Measurements from ENCODE around the gene IFNGR2.
A peak's percentile ranks its signal among the peaks of the same experiment; 100 is the strongest.
"Not testable (repeated sequence)": the region's sequence is repeated elsewhere in the genome, so short reads cannot be mapped to it uniquely, and the experiment has no call there.

The IFNGR2 gene

DNA sequence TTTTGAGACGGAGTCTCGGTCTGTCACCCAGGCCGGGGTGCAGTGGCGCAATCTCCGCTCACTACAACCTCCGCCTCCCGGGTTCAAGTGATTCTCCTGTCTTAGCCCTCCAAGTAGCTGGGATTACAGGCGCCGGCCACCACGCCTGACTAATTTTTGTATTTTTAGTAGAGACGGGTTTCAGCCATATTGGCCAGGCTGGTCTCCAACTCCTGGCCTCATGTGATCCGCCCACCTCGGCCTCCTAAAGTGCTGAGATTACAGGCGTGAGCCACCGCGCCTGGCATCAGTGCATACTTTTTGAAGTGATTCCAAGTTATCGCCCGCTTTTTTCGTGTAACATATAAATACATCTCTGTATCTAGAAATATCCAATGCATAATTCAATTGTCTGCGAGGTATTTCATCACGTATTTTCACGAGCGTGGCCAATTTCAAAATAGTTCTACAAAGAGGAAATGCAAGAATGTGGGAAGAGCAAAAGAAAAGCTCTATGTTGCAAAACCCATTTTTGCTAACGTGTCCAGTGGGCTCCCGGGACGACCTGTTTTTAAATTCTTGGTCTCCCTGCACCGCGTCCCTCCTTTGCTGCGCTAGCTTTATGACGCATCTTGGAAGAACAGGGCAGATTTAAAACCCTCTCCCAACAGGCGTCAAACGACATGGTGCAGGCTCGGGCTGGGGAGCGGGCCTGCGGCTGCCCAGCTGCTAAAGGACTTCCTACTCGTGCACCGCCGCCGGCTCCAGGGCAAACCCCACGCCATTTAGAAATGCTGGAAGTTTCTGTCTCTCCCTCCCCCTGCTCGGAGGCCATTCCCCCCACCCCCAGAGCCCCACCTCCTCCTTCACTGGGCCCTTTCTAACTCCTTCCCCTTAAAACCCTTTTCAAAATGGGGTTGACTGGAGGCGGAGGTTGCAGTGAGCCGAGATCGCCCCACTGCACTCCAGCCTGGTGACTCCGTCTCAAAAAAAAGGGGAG is 923 bp upstream of the IFNGR2 start:
- no peak for DNase-seq (ENCODE audit: low read depth in 2 of 2)

- no peak for DNase-seq (ENCODE audit: low read depth in 2 of 2)
Measured at GRCh38 chr21:33403786-33404585, 773 bp downstream of the IFNGR2 start.

- DNase-seq (ENCODE audit: low read depth in 2 of 2) = no peak
Measured at GRCh38 chr21:33406493-33406892, 3.3 kb downstream of the IFNGR2 start.

DNA sequence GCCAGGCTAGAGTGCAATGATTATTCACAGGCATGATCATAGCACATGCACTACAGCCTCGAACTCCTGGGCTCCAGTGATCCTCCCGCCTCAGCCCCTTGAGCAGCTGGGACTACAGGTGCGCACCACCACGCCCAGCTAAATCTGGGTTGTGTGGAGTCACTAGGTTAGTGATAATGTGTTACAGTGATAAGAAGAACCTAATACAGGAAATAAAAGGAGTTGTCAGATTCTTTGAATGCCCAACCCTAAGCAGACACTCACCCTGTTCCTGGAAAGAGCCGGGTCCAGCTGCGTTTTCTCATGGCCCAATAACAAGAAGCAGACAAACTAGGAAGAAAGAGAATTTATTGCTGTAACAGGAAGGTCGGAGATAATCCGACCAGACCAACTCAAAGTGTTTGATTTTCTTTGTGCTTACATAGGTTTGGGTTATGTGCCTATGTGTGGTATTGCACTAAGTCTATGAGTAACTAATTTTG is 8.8 kb downstream of the IFNGR2 start:
- DNase-seq (ENCODE audit: low read depth in 2 of 2) = no peak

- DNase-seq (ENCODE audit: low read depth in 2 of 2) = not testable (repeated sequence)
Measured at GRCh38 chr21:33412439-33412831, 9.2 kb downstream of the IFNGR2 start.

GRCh38 chr21:33412832-33413519 is 9.8 kb downstream of the IFNGR2 start:
- no peak for DNase-seq (ENCODE audit: low read depth in 2 of 2)

GRCh38 chr21:33414068-33414467 is 10.9 kb downstream of the IFNGR2 start:
- DNase-seq (ENCODE audit: low read depth in 2 of 2) = no peak

DNA sequence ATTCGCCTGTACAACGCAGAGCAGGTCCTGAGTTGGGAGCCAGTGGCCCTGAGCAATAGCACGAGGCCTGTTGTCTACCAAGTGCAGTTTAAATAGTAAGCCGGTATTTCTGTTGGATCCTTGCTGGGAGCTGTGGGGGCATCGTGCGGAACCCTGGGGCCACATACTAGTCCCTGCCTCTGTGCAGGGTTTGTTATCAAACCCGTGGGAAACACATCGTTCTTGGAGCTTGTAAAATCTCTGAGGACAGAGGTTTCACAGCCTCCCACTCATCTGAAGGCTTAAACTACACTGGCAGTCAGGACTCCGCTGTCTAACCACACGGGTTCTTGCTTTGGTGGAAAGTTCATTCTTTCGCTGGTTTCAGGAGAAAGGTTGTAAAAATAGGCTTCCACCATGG is 11.7 kb downstream of the IFNGR2 start:
- DNase-seq (ENCODE audit: low read depth in 2 of 2) = no peak

DNA sequence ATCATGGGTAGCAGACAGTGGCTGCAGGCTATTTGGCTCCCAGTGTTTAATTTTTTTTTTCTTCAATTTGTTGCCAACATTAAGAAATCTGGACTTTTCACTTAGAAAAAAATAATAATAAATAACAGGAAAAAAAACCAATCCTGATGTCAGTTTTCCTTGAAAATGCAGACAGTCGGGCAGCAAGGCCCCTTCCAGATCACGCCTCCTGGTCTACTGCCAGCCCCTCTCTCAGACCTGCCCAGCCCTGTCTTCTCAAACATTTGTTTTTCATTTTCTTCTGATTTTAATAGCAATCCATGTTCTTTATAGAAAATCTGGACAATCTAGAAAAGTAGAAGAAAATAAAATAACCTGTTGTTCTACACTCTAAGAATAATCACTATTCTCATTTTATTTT is 15.5 kb downstream of the IFNGR2 start:
- DNase-seq (ENCODE audit: low read depth in 2 of 2) = no peak

- no peak for DNase-seq (ENCODE audit: low read depth in 2 of 2)
Measured at GRCh38 chr21:33419538-33420123, 16.4 kb downstream of the IFNGR2 start.

GRCh38 chr21:33421713-33422393 is 18.6 kb downstream of the IFNGR2 start:
- no peak for DNase-seq (ENCODE audit: low read depth in 2 of 2)

DNA sequence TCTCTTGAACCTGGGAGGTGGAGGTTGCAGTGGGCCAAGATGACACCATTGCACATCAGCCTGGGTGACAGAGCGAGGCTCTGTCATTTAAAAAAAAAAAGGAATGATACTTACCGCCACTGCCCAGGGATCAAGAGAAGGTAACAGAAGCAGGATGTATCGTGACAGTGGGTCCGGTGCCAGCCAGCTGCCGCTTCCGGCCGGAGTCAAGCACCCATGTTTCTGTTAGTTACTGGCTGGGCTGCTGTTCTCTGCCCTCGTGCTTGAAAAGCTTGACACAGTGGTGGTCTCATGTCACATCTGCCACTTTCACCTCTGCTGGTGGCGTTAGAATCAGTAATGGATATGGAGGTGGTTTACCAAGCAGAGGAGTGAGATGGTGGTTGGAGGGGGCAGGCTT is 21.0 kb downstream of the IFNGR2 start:
- no peak for DNase-seq (ENCODE audit: low read depth in 2 of 2)

GRCh38 chr21:33425825-33426224 is 22.6 kb downstream of the IFNGR2 start:
- no peak for DNase-seq (ENCODE audit: low read depth in 2 of 2)

- no peak for DNase-seq (ENCODE audit: low read depth in 2 of 2)
Measured at GRCh38 chr21:33427051-33427450, 23.8 kb downstream of the IFNGR2 start.

DNA sequence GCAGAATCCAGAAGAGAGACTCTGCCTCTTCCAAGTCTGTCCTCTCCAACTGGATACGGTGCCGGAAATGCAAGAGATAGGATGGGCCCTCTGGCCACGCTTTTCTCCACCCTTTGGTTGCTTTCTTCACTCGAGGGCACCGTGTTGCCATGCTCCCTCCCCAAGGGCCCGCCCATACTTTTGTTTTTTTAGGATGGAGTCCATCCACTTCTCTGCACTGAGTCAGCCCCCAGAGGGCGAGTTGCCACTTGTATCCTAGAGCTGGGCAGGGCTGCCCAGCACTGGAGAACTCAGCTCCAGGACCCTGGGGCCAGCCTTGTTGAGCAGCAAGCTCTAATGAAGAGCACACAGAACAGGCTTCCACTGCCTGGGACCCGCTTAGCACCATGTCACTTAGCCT is 25.5 kb downstream of the IFNGR2 start:
- no peak for DNase-seq (ENCODE audit: low read depth in 2 of 2)

DNA sequence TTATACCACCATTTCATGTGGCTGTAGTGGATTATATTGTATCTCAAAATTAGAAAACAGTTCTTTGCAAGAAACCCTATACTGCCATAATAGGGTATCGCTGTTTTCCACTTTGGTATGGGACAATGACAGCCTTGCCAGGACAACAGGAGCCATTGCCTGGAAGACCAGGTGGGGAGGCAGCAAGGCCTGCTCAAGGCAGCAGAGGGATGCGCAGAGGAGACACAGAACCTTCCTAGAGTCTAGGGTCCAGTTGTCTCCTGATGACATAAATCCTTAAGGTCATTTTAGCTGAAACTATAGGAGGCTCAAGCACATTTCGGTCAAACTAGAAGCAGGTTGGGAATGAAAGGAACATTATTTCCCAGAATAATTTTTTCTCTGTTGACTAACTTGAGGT is 27.6 kb downstream of the IFNGR2 start:
- DNase-seq (ENCODE audit: low read depth in 2 of 2) = no peak

- no peak for DNase-seq (ENCODE audit: low read depth in 2 of 2)
Measured at GRCh38 chr21:33432496-33432895, 29.3 kb downstream of the IFNGR2 start.

DNA sequence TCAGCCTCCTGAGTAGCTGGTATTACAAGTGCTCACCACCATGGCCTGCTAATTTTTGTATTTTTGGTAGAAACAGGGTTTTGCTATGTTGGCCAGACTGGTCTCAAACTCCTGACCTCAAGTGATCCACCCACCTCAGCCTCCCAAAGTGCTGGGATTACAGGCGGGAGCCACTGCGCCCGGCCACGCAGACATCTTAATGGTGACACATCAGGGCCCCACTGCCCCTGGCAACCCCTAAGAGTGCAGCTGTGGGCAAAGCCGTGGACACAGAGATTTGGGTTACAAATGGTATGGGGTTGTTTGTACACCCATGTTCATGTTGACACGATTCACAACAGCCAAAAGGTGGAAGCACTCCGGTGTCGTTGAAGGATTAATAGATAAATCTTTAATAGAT is 29.8 kb downstream of the IFNGR2 start:
- no peak for DNase-seq (ENCODE audit: low read depth in 2 of 2)

GRCh38 chr21:33433425-33434114 is 30.4 kb downstream of the IFNGR2 start:
- no peak for DNase-seq (ENCODE audit: low read depth in 2 of 2)

DNA sequence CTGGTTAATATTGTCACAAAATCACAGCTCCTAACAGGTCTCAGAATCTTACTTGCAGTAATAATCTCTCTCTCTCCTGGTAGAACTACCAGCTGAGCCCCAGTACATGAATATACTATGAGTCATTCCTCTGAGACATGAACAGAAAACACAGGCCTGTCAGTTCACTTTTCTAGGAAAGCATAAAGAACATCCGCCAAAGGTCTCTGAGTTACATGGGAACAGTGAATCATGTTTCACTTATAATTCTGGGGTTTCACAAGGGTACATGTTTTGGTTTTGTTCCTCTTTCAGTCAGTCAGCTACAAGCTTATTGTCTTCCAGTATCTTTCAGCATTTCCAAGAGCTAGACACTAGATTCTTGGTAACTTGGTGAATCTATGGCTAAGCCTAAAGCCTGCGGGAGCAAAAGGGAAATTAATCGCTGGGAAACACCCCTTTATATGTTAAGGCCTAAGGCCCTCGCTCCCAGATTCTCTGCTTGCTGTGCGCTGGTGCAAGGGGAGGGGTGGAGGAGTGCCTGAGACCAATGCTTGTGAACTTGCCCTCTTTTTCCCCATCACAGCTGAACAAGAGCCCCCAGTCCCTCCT is 31.7 kb downstream of the IFNGR2 start:
- peak in 1 of 2 donors; percentile 14 for DNase-seq (ENCODE audit: low read depth in 2 of 2)

All from activated CD4-positive, alpha-beta T cell treated with anti-CD3 and anti-CD28 coated beads for 24 hours (primary cell).